ENCODE measurements around the gene GIMD1.
A peak's percentile ranks its signal among the peaks of the same experiment; 100 is the strongest.
"Not testable (repeated sequence)": the region's sequence is repeated elsewhere in the genome, so short reads cannot be mapped to it uniquely, and the experiment has no call there.

GIMD1 gene

DNA sequence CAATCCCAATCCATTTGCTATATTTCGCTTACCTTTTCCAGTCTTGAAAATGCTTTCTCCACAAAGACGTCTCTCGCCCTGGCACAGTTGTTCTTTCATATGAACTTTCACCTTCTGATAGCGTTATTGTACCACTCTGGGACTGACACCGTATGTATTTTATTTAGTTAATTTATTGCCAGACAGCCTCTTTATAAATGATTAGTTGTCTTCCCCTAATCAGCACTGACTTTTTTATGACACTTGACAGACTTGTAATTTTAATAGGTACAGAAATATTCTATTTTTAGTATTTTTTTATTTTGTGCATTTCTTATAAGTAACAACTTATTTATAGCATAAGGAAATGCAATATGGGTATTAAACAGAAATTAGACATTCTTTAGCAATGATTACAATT is at the start of gene GIMD1:
Gene GIMD1 (minus strand): TSS at position 101 of the 400 bp plus-strand sequence. CDS start 1,343 bp downstream, outside the sequence.
- DNase-seq, result no peak

DNA sequence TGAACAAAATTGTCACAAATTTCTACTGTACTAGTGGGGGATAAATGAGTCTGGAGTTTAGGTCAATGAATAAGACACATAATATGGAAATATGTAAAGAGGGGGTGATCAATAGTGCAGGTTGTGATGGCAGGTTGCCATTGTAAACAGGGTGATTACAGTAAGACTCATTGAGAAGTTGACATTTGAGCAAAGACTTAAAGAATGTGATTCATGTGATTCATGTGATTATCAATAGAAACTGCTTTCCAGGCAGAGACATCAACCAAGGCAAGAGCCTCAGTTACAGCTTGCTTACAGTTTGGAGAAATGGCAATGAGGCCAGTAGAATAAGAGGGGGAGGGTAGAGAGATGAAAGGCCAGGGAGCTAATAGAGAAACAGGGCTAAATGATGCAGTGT is 45.8 kb upstream of the GIMD1 start:
- DNase-seq, result no peak

DNA sequence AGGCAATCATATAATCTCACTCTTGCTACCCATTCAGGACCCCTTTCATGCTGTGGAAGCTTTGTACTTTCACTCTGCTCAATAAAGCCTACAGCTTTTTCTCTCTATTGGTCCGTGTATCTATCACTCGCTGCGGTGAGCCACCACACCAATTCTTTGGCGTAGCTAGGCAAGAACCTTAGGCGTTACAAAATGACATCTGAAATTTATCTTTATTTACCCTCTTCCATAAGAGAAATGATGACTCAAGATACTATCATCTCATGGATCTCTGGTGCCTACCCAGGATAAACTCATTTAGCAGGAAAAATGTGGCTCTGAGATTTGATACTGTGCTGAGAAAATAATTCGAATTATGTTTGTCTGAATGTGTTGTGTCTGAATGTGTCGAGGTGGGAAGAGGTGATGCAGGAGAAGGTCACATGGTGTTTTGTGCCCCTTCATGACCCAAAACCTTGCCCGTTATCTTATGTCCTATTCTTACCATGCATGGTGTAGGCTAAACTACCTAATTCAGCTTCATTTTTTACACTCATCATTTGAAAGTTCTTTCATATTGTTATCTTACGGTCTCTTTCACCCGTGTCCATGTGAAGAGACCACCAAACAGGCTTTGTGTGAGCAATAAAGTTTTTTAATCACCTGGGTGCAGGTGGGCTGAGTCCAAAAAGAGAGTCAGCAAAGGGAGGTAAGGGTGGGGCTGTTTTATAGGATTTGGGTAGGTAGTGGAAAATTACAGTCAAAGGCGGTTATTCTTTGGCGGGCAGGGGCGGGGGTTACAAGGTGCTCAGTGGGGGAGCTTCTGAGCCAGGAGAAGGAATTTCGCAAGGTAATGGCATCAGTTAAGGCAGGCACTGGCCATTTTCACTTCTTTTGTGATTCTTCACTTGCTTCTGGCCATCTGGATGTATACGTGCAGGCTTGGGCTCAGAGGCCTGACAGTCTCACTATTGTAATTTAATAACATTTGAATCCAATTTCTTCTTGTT is 41.6 kb upstream of the GIMD1 start:
- no peak for DNase-seq

DNA sequence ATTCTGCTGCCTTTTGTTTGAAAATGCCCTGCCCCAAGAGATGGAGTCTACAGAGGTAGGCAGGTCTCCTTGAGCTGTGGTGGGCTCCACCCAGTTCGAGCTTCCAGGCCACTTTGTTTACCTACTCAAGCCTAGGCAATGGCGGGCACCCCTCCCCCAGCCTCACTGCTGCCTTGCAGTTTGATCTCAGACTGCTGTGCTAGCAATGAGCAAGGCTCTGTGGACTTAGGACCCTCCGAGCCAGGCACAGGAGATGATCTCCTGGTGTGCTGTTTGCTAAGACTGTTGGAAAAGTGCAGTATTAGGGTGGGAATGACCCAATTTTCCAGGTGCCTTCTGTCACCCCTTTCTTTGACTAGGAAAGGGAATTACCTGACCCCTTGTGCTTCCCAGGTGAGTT is 39.4 kb upstream of the GIMD1 start:
- not testable (repeated sequence) for DNase-seq

DNA sequence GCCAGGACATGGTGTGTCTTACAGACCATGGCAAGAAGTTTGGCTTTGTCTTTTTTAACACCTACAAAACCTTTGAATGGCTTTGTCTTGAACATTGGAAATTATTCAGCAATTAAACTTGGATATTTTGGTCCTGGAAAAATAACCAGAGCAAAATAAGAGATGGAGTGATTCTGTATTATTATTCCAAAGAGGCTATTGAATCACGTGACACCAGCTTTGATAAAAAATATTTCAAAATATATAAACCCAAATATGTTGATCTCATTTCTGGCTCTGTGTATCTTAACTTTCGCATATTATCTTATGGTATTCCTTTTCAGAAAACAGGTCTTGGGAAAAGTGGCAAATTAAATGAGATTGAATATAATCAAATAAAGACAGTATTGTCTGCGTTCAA is 32.6 kb upstream of the GIMD1 start:
- no peak for DNase-seq

DNA sequence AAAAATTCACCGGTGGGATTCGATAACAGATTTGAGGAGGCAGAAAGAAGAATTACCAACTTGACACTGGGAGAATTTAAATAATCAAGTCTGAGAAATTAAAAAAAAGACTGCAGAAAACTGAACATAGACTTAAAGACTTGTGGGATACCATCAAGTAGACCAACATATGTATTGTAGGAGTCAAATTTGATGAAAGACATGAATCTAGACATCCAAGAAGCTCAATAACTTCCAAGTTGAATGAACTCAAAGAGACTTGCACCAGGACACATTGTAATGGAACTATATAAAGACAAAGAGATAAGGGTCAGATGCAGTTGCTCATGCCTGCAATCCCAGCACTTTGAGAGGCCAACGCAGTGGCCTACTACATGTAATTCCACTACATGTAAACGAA is 30.3 kb upstream of the GIMD1 start:
- DNase-seq, result not testable (repeated sequence)

DNA sequence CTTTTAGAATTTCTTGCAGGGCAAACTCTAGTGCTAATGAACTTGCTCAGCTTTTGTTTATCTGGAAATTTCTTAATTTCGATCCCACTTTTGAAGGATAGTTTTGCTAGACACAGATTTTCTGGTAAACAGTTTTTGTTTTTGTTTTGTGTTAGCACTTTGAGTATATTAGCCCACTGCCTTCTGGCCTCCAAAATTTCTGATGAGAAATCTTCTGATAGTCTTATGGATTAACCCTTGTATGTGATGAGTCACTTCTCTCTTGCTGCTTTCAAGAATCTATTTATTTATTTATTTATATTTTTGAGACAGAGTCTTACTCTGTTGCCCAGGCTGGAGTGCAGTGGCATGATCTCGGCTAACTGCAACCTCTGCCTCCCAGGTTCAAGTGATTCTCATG is 27.0 kb upstream of the GIMD1 start:
- DNase-seq, result no peak

DNA sequence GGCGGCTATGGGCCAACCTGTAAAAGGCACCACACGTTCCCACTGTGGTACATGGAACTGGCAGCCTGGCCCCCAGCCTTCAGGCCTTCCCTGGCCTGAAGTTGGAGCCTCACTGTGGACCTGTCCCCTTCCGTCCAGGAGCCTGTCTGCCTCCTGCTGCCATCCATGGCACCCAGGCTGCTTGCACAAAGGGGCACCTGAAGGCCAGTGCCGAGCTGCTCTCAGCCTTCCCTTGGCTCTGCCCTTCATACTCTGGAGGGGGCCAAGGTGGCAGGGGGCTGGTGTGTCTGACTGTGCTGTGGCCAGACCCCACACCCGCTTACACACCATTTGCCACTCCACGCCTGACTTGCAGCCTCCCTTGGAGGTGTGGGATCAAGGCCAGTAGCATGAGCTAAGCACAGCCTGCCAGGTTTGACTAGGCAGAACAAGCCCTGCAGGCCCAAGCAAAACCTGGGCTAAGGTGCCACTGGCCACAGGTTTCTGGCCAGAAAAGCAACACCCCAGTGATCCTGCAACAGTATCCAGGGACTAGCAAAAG is 17.3 kb upstream of the GIMD1 start:
- DNase-seq, result no peak

DNA sequence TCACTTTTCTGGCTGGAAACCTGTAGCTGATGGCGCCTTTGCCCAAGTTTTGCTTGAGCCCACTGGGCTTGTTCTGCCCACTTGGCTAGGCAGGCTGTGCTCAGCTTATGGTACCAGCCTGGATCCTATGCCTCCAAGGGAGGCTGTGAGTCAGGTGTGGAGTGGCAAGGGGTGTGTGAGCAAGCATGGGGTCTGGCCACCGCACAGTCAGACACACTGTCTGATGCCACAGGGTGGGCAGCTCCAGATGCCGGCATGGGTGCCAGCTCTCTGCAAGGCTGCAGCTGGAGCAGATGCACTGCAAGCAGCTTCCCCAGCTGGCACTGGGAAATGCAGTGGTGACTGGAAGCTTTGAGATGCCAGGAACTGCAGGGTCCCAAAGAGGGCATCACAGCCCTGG is 16.3 kb upstream of the GIMD1 start:
- DNase-seq, result no peak

DNA sequence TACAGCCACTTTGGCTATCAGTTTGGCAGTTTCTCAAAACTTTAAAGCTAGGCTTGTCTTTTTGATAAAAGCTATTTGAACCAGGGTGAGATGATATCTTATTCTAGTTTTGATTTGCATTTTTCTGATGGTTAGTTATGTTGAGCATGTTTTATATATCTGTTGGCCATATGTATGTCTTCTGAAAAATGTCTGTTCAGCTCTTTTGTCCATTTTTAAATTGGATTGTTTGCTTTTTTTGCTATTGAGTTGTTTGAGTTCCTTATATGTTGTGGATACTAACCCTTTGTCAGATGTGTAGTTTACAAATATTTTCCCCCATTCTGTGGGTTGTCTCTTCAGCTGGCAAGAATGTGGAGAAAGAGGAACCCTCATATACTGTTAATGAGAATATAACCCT is 11.6 kb upstream of the GIMD1 start:
- no peak for DNase-seq

DNA sequence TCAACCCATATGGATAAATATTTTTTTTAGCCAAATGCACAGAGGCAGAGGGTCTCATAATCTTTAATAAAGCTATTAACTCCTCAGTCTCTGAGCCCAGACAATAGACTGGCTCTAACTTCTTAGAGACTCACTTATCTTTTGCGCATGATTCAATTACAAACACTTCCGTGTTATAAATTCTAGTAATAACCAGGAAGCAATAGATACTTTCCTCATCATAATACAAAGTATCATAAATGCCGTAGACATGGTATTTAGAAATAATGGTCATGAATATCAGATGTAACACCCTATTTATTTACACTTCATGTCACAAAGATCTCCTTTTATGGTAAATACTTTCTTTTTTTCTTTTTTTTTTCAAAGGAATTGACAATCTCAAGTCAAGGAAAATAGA is 4.4 kb upstream of the GIMD1 start:
- DNase-seq, result no peak

DNA sequence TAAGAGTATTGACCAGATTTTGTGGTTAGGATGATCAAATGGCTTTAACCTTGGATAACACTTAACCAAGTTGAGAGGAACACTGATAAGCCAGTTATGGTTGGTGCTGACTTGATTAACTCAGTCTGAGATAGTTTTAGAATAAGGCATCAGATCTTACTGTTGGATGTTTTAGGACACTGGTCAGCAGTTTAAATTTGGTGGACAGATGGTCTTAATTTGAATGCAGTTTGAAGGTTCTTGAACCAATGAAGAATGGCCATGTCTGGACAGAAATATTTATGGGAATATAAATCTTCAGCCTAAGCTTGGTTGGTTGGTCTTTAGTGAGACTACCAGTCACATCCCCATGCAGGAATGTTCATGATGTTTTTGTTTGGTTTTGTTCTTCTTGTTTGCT is 2.6 kb upstream of the GIMD1 start:
- no peak for DNase-seq

DNA sequence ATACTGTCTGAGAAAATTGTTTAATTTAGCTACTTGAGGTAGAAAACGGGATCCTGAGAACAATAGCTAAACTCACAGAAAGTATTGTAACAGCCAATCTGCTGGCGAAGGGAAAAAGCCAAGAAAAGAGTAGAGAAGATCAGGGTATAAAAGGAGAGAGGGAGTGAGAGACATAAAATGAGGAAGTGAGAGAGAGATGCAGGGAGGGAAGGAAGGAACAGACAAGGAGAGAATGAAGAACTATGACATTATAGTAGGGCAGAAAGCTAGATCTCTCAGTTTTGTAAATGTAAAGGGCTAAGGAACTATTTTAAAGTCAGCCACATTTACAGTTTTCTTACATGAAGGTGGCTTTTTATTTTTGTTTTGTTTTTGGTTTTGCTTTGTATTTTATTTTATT is 1.6 kb upstream of the GIMD1 start:
- DNase-seq, result no peak

DNA sequence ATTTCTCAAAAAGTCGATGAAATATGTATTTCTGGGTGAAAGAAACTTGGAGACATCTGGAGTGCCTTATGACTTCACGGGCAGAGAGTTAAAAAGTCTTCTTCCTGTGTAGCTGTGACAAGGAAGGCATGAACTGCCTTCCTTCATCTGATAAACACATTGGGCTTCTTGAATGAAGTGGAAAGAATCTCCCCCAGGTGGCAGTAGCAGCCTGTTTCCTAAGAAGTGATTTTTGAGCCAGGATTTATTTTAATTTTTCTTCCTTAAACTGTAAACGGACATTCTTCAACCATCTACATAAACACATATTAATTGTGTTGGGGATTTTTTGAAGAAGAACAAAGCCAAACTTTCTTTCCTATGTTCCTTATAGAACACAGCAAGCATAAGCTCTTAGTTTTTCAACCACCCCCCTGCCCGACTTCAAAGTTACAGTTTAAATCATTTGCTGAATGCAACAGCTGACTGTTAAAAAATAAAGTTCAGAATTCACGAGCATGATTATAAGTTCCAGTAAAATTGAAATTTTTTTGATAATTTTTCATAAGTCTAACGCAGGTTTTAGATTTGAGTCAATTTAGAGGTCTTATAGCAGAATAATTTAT is 980 bp upstream of the GIMD1 start:
- peak; percentile 61 for DNase-seq

DNA sequence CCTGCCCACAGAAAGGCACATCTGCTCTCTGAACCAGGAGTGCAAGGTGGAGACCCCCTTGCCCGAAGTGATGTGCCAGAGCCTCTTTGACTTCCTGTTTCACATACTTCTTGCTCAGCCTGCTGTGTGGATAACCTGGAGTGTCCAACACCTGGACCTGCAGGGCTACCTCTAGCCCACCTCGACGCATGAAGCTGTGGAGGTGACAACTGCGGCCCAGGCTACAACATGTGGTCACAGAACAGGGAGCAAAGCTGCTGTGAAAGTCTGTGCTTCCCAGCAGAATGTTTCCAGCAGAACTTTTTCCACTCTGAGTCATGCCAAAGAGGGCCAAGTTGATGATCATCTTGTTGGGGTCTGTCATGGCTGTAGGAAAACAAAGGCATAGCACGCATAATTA is 1.5 kb downstream of the GIMD1 start:
- no peak for DNase-seq

DNA sequence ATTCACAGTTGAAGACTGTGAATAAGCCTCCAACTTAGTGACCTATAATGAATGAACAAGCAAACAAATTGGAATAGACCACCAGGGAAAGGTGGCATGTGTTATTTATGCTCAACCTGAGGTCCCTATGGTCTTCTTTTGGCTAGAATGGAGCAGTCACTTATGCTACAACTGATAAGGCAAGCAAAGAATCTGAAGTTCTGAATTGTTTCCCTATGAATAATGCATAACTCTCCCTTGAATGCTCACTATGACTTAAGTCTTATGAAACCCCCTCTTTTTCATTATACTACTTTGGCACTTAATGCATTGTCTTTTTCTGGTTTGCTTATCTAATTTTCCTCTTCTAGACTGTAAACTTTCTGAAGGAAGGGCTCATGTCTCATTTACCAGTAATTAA is 2.6 kb downstream of the GIMD1 start:
- DNase-seq, result no peak

DNA sequence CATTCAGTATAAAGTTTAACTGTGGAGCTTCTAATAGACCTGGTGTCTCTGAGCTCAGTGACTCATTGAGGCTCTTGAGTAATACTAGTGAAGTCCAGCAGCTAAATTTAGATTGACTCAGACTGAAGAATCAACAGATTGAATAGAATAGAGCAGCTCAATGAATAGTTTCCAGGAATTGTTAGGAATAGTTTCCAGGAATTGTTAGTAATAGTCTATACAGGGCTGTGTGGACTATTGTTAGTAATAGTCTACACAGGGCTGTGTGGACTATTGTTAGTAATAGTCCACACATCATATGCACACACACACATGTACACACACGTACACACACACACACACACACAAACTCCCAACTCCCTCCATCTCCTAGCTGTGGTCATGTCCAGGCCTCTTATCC is 3.0 kb downstream of the GIMD1 start:
- no peak for DNase-seq

DNA sequence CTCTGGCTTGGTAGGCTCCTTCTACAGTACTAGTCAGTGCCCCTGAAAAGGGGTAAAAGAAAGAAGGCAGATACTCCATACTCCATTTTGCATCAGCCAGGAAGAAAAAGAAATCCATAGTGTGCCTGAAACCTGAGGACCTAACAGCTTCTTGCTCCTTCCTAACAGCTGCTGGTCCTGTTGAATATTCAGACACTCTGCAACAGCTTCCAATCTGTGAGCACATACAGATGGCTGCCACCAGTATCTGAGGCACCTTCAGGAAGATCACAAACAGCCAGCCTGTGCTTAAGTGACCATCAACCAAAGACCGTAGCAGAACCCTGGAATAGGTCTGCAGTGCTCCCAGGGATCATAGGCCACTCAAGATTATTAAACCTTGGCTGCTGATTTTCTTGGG is 4.3 kb downstream of the GIMD1 start:
- DNase-seq, result no peak

DNA sequence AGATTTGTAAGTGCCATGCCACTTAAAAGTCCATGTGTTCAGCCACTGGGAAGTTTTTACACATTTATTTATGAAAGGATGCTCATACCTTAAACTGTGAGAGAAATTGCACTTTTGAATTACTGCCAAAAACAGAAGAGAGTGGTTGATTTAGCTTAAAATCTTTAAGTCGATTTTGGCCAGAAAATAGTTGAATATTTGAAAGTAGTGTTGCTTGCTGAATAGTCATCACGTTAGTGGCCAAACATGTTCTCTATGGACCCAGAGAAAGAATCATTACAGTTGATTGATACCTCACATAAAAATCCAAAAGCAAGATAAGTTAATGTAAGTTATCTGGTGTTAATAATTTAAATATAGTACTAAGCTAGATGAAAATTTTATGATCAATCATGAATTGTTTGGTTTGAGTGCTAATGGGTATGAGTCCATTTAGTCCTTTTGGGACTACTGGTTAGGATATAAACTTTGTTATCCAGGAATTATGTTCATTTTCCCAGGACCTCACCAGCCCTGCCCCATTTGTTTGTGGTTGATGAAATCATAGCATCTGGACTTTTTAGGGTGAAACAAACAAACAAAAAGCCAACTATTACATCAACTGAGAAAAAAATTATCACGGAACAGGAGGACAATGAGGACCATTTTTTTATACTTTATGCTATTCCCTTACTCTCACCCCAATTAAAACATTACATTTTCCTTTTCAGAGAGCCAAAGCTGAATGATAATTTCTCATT is 6.3 kb downstream of the GIMD1 start:
- DNase-seq, result no peak

DNA sequence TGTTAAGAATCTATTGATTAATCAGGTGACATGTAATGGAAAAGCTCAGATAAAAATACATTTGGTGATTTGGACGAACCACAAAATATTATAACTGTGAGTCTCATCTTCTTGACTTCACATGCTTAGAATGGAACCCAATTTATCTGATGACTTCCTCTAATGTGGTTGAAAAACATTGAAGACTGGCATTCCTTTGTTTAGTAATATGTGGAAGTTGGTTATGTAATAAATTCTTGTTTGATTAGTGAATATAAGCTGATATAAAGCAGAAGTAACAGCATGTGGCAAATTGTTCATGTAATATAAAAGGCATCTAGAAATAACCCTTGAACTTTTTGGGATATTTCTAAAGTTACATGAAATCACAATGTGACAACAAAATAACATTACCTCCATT is 9.7 kb downstream of the GIMD1 start:
- no peak for DNase-seq

DNA sequence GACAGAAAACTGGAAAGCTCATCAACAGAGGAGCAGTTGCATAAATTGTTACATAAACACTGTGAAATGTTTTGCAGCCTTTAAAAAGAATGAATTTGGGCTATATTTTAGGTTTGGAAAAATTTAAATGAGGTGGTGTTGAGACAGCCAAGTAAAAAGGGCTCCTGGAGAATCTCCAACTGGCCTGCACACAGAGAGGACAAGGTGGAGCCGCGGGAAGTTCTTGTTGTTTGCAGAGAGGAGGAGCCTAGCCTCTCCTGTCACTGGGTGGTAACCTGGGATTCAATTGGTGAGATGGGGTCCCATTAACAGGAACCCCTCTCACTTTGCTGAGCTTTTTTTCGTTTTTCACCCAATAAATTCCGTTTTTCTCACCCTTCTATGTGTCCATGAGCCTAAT is 13.4 kb downstream of the GIMD1 start:
- DNase-seq, result peak; percentile 51

DNA sequence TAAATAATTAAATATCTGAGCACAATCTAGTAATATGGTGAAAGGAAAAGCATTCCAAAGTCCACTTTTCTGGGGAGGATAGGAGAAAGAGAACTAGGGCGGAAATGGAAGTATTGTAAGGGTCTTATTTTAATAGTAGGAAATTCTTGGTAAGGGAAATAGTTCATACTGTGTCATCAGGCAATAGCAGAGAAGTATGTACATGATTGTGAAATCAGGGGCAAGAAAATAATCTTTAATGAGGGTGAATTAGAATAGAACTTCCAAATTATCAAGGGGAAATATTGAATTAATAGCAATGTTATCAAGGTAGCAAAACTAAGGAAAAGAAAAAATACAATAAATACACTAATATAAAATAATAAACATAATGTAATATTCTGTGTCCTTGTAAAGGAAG is 14.8 kb downstream of the GIMD1 start:
- no peak for DNase-seq

DNA sequence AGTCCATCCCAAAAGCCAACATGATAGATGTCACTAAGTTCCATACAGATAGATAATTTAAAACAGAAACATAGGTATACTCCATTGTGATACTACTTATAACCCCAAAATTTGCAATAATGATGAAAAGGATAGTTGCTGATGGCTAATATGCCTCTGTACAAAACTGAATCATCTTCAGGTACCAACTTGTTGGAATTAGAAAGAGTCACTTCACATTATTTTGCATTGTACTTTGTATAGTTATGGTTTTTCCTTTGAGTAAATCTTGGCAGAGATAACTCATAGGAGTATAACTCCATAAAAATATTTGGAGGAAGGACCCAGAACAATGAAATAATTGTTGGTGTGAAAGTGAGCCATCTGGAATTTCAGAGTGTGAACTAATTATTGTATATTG is 17.6 kb downstream of the GIMD1 start:
- no peak for DNase-seq
